Tibial artery (tissue), 4 donors: ENCODE measurements around the gene KNOP1.

Source experiments
- DNase-seq, 2 donors: peaks; one replicate each; pipeline ENCODE4 v3.0.0-alpha.2; 2019
- H3K27ac ChIP-seq, 2 donors: fragments of 200-600 bp; sonication (generic) in 1 of 2; 1 replicate in 1 of 2; 2 replicates in 1 of 2; pipeline ENCODE4 v1.5.1; 2018 to 2019; ENCODE audit warnings: mild to moderate bottlenecking in 1 of 2
- H3K27me3 ChIP-seq, 2 donors: fragments of 200-600 bp; sonication (generic) in 1 of 2; one replicate each; pipeline versions ENCODE4 v1.5.1 to v1.6.0; 2016 to 2019
- H3K36me3 ChIP-seq, 3 donors: fragments of 200-600 bp; sonication (generic) in 2 of 3; one replicate each; pipeline ENCODE4 v1.5.1; 2016 to 2019; ENCODE audit warnings: mild to moderate bottlenecking in 2 of 3
- H3K4me1 ChIP-seq, 4 donors: fragments of 200-600 bp; sonication (generic) in 2 of 4; 1 replicate in 3 of 4; 2 replicates in 1 of 4; pipeline ENCODE4 v1.5.1; 2016 to 2019
- H3K4me3 ChIP-seq, 2 donors: fragments of 200-600 bp; sonication (generic) in 1 of 2; 1 replicate in 1 of 2; 2 replicates in 1 of 2; pipeline ENCODE4 v1.5.1; 2018 to 2019; ENCODE audit warnings: mild to moderate bottlenecking in 2 of 2
- H3K9me3 ChIP-seq, 3 donors: fragments of 200-600 bp; sonication (generic) in 1 of 3; one replicate each; pipeline ENCODE4 v1.5.1; 2016 to 2019
- intact Hi-C: fragments of 100-400 bp; cut with DNase I; formaldehyde crosslinking; loops from one replicate; pipeline ENCODE4 v1.15.0; 2023; ENCODE audit warnings: low total_unique reads
- TF ChIP-seq, protein P1 (sequence below), 2 experiments: fragments of 200-600 bp in 1 of 2; fragments of 450-650 bp in 1 of 2; IDR thresholded peaks; one replicate each; pipeline ENCODE4 v1.5.1; 2017 to 2019; ENCODE audit warnings: antibody characterized with exemption in 2 of 2, mild to moderate bottlenecking in 1 of 2, moderate library complexity in 1 of 2

KNOP1 gene

DNA sequence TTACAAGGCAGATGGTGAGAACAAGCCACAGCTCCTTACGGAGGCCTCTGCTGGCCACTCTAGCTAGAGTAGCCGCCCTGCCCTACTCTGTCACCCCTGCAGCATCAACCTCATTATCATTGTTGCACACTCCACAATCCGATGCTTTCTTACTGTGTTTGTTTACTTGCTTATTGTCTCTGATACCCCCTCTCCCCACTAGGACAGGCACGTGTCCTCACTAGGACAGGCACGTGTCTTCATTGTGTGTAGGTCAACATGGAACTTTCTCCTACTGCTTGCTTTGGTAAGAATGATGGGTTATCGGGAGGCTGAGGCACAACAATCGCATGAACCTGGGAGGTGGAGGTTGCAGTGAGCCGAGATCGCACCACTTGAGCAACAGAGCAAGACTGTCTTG is 63.9 kb downstream of the KNOP1 start:
- intact Hi-C loops = no loop called here
- no peaks in the 10 kb centered on the region for H3K27me3 ChIP-seq
- H3K4me1 ChIP-seq = no peaks in the 10 kb centered on the region
- H3K27ac ChIP-seq = no peak overlapping the region
- TF ChIP-seq, protein P1, sequence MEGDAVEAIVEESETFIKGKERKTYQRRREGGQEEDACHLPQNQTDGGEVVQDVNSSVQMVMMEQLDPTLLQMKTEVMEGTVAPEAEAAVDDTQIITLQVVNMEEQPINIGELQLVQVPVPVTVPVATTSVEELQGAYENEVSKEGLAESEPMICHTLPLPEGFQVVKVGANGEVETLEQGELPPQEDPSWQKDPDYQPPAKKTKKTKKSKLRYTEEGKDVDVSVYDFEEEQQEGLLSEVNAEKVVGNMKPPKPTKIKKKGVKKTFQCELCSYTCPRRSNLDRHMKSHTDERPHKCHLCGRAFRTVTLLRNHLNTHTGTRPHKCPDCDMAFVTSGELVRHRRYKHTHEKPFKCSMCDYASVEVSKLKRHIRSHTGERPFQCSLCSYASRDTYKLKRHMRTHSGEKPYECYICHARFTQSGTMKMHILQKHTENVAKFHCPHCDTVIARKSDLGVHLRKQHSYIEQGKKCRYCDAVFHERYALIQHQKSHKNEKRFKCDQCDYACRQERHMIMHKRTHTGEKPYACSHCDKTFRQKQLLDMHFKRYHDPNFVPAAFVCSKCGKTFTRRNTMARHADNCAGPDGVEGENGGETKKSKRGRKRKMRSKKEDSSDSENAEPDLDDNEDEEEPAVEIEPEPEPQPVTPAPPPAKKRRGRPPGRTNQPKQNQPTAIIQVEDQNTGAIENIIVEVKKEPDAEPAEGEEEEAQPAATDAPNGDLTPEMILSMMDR (IDR thresholded peaks at IDR 0.05) = no peak
- no peak overlapping the region for H3K4me3 ChIP-seq
- no peak for DNase-seq
- H3K9me3 ChIP-seq = no peaks in the 10 kb centered on the region
- peaks cover 53 to 79% (median 61%) of the 10 kb centered on the region in 3 donors for H3K36me3 ChIP-seq
